Measurements from ENCODE around the gene BHMT. TPM values are rescaled to one million over a fixed set of nuclear protein-coding genes. Genes with fewer than 3 reads are reported as not detected.

Gene BHMT
- total and polyA plus RNA-seq, 4 donors = 27.7 to 197 (median 116) TPM

GRCh38 chr5:79170661-79171060 is 59.1 kb downstream of the BHMT start (continued):
- TF ChIP-seq GABPA (IDR thresholded peaks at IDR 0.05 in 1 of 2, conservative IDR thresholded peaks at IDR 0.05 in 1 of 2) (no peak), NR2F2 (IDR thresholded peaks at IDR 0.05) (no peak), FOXA2 (IDR thresholded peaks at IDR 0.05) (no peak), RXRA (IDR thresholded peaks at IDR 0.05) (no peak), EGR1 (IDR thresholded peaks at IDR 0.05; ENCODE audit: low read depth in 2 of 2) (no peak), FOXA1 (IDR thresholded peaks at IDR 0.05) (no peak)

- 94% methylated on average over 6 of the region's 6 CpGs for WGBS
- peaks cover 0 to 3% (median 0%) of the 10 kb centered on the region in 4 donors for H3K4me1 ChIP-seq (ENCODE audit: control insufficient read depth in 4 of 4, insufficient read depth in 4 of 4, low read length in 3 of 4)
- H3K9me3 ChIP-seq (ENCODE audit: control insufficient read depth in 4 of 4, low read length in 3 of 4) = no peaks in the 10 kb centered on the region
- no peak overlapping the region for H3K27ac ChIP-seq (ENCODE audit: low read depth in 1 of 2, low read length in 2 of 2)
- no peaks in the 10 kb centered on the region for H3K27me3 ChIP-seq (ENCODE audit: control insufficient read depth in 4 of 4, insufficient read depth in 4 of 4, low read length in 3 of 4)
- no peaks in the 10 kb centered on the region for H3K36me3 ChIP-seq (ENCODE audit: control insufficient read depth in 4 of 4, insufficient read depth in 3 of 4, low read depth in 1 of 4, low read length in 3 of 4)
- no peak overlapping the region for H3K9ac ChIP-seq (ENCODE audit: low read depth in 1 of 2, low read length in 2 of 2)
- DNase-seq (ENCODE audit: low spot score) = no peak
- no peak overlapping the region for H3K4me3 ChIP-seq (ENCODE audit: low read depth in 1 of 3, low read length in 3 of 3)
- TF ChIP-seq ATF3 (IDR thresholded peaks at IDR 0.05) (no peak), ZBTB33 (IDR thresholded peaks at IDR 0.05) (no peak), JUND (IDR thresholded peaks at IDR 0.05) (no peak), RAD21 (IDR thresholded peaks at IDR 0.05) (no peak), FOXA2 (IDR thresholded peaks at IDR 0.05) (no peak), TAF1 (conservative IDR thresholded peaks at IDR 0.05) (no peak), EGR1 (IDR thresholded peaks at IDR 0.05; ENCODE audit: low read depth in 2 of 2) (no peak), SP1 (IDR thresholded peaks at IDR 0.05) (no peak), RXRA (IDR thresholded peaks at IDR 0.05) (no peak), REST (IDR thresholded peaks at IDR 0.05) (no peak)
Observed at GRCh38 chr5:79171635-79172245, 60.1 kb downstream of the BHMT start.

- H3K4me3 ChIP-seq (ENCODE audit: low read depth in 1 of 3, low read length in 3 of 3) = no peak overlapping the region
- no peaks in the 10 kb centered on the region for H3K9me3 ChIP-seq (ENCODE audit: control insufficient read depth in 4 of 4, low read length in 3 of 4)
- 93% methylated on average over 1 of the region's 1 CpG for WGBS
- peaks cover 0 to 3% (median 0%) of the 10 kb centered on the region in 4 donors for H3K4me1 ChIP-seq (ENCODE audit: control insufficient read depth in 4 of 4, insufficient read depth in 4 of 4, low read length in 3 of 4)
- H3K27ac ChIP-seq (ENCODE audit: low read depth in 1 of 2, low read length in 2 of 2) = no peak overlapping the region
- no peak for DNase-seq (ENCODE audit: low spot score)
- TF ChIP-seq RAD21 (IDR thresholded peaks at IDR 0.05) (no peak), EGR1 (IDR thresholded peaks at IDR 0.05; ENCODE audit: low read depth in 2 of 2) (no peak), HNF4A (conservative IDR thresholded peaks at IDR 0.05) (no peak), YY1 (IDR thresholded peaks at IDR 0.05) (no peak)
- H3K9ac ChIP-seq (ENCODE audit: low read depth in 1 of 2, low read length in 2 of 2) = no peak overlapping the region
- H3K36me3 ChIP-seq (ENCODE audit: control insufficient read depth in 4 of 4, insufficient read depth in 3 of 4, low read depth in 1 of 4, low read length in 3 of 4) = no peaks in the 10 kb centered on the region
- no peaks in the 10 kb centered on the region for H3K27me3 ChIP-seq (ENCODE audit: control insufficient read depth in 4 of 4, insufficient read depth in 4 of 4, low read length in 3 of 4)
Observed at GRCh38 chr5:79172269-79172668, 60.7 kb downstream of the BHMT start.
